Measurements from ENCODE around the gene TRRAP. TPM values are rescaled to one million over a fixed set of nuclear protein-coding genes. Genes with fewer than 3 reads are reported as not detected.

Gene TRRAP
- polyA plus RNA-seq, 1 donor (not counting 4 experiments of a cell fraction or from before 2014, with no cell fraction given): 6.1 TPM

- no peaks in the 10 kb centered on the region for H4K20me1 ChIP-seq (ENCODE audit: control insufficient read depth, extremely low read depth, insufficient read depth, low read length)
- H3K9me3 ChIP-seq (ENCODE audit: control insufficient read depth, low read depth, low read length): no peaks in the 10 kb centered on the region
- H3K9me1 ChIP-seq (ENCODE audit: control insufficient read depth, extremely low read depth, insufficient read depth, low read length): no peaks in the 10 kb centered on the region
- H3K36me3 ChIP-seq (ENCODE audit: control insufficient read depth in 2 of 2, extremely low read depth in 1 of 2, insufficient read depth in 2 of 2, low read length in 2 of 2): peaks cover 2 to 15% of the 10 kb centered on the region in 2 experiments
- no peak for FAIRE-seq
- H3K4me3 ChIP-seq (ENCODE audit: control insufficient read depth in 2 of 3, extremely low read depth in 1 of 3, insufficient read depth in 2 of 3, low read depth in 1 of 3, low read length in 3 of 3): no peak overlapping the region
- H3K4me1 ChIP-seq (ENCODE audit: control insufficient read depth, extremely low read depth, insufficient read depth, low read length): no peaks in the 10 kb centered on the region
- H3K79me2 ChIP-seq (ENCODE audit: control insufficient read depth, insufficient read depth, low read length): no peaks in the 10 kb centered on the region
- dilution Hi-C loops (cut with MboI; ENCODE audit: extremely low pct_ligation_motif_present, low sequenced_read_pairs): no loop called here
- H2AFZ ChIP-seq (ENCODE audit: control insufficient read depth, low read length): no peak overlapping the region
- TF ChIP-seq EZH2 (IDR thresholded peaks at IDR 0.05; ENCODE audit: low read length): no peak
- TF ChIP-seq CTCF (optimal IDR thresholded peaks at IDR 0.05 in 1 of 3, IDR thresholded peaks at IDR 0.05 in 1 of 3, conservative IDR thresholded peaks at IDR 0.05 in 1 of 3; ENCODE audit: extremely low read depth in 1 of 3, insufficient read depth in 2 of 3, low read length in 3 of 3): no peak
- no peaks in the 10 kb centered on the region for H3K27me3 ChIP-seq (ENCODE audit: control insufficient read depth, extremely low read depth, insufficient read depth, low read length)
- H3K9ac ChIP-seq (ENCODE audit: control insufficient read depth, extremely low read depth, insufficient read depth, low read length): no peak overlapping the region
- DNase-seq (ENCODE audit: low read depth, low spot score): no peak
- no peak overlapping the region for H3K27ac ChIP-seq (ENCODE audit: control insufficient read depth, insufficient read depth, low read length)
- no peak overlapping the region for H3K4me2 ChIP-seq (ENCODE audit: control insufficient read depth, extremely low read depth, insufficient read depth, low read depth, low read length)
These were observed 142.0 kb downstream of the TRRAP start for GRCh38 chr7:99020413-99020715.

- Histone ChIP-seq H3K27ac (ENCODE audit: control insufficient read depth, insufficient read depth, low read length) (no peak overlapping the region), H3K4me3 (ENCODE audit: control insufficient read depth in 2 of 3, extremely low read depth in 1 of 3, insufficient read depth in 2 of 3, low read depth in 1 of 3, low read length in 3 of 3) (no peak overlapping the region), H3K9ac (ENCODE audit: control insufficient read depth, extremely low read depth, insufficient read depth, low read length) (no peak overlapping the region), H3K4me1 (ENCODE audit: control insufficient read depth, extremely low read depth, insufficient read depth, low read length) (no peaks in the 10 kb centered on the region), H3K9me1 (ENCODE audit: control insufficient read depth, extremely low read depth, insufficient read depth, low read length) (no peaks in the 10 kb centered on the region), H3K4me2 (ENCODE audit: control insufficient read depth, extremely low read depth, insufficient read depth, low read depth, low read length) (no peak overlapping the region), H2AFZ (ENCODE audit: control insufficient read depth, low read length) (no peak overlapping the region), H3K36me3 (ENCODE audit: control insufficient read depth in 2 of 2, extremely low read depth in 1 of 2, insufficient read depth in 2 of 2, low read length in 2 of 2) (peaks cover 0 to 11% of the 10 kb centered on the region in 2 experiments), H3K27me3 (ENCODE audit: control insufficient read depth, extremely low read depth, insufficient read depth, low read length) (no peaks in the 10 kb centered on the region), H4K20me1 (ENCODE audit: control insufficient read depth, extremely low read depth, insufficient read depth, low read length) (no peaks in the 10 kb centered on the region), H3K79me2 (ENCODE audit: control insufficient read depth, insufficient read depth, low read length) (no peaks in the 10 kb centered on the region), H3K9me3 (ENCODE audit: control insufficient read depth, low read depth, low read length) (no peaks in the 10 kb centered on the region)
- no peak for FAIRE-seq
- dilution Hi-C loops (cut with MboI; ENCODE audit: extremely low pct_ligation_motif_present, low sequenced_read_pairs): no loop called here
- no peak for DNase-seq (ENCODE audit: low read depth, low spot score)
- no peak for TF ChIP-seq CTCF (optimal IDR thresholded peaks at IDR 0.05 in 1 of 3, IDR thresholded peaks at IDR 0.05 in 1 of 3, conservative IDR thresholded peaks at IDR 0.05 in 1 of 3; ENCODE audit: extremely low read depth in 1 of 3, insufficient read depth in 2 of 3, low read length in 3 of 3)
- TF ChIP-seq EZH2 (IDR thresholded peaks at IDR 0.05; ENCODE audit: low read length): no peak
These were observed 143.7 kb downstream of the TRRAP start for GRCh38 chr7:99021941-99022560.
